ENCODE results near the gene USP6. TPM values are rescaled to one million over a fixed set of nuclear protein-coding genes. Genes with fewer than 3 reads are reported as not detected.

Gene USP6
- total and polyA plus RNA-seq, 2 of the 13 experiments (the other 11 are each of a cell fraction or from before 2014, with no cell fraction given), result 0.04 TPM; not detected in 1

DNA sequence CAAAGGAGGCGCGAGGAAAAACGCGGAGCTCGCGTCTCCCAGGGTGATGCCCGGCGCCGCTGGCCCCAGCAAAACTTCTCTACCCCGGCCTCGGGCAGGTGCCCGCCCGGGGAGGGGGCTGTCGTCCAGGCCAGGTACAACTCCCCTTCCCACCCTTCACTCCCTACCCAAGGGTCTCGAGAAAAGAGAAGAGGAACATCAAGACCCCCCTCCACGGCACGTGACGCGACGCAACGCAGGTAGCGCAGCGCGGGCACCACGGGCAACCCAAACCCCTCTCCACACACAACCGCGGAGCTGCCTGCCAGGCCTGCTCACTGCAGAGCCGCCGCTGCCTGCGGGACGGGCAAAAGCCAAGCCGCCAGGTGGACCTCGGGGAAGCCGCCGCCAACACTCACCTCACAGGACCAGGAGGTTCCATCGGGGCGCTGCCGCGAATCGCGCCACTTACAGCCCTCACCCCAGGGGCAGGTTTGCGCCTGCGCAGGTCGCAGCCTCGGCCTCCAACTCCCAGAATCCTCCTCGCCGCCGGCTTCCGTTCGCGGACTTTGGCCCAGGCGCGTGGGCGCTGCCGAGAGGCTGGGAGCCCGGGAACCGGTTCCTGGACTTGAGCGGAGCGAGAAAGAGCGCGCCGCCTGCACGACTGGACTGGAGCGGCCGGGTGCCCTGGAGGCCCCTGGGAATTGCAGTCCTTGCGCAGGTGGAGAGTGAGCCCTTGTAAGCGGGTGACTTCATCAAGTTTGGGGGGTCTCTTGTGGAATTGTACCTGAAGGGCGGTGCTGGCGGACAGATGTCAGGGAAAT lies 4.2 kb upstream of the USP6 start, which contains the start of gene ZNF232 (continued):
- TF ChIP-seq ZNF256 (CRISPR knock-in tag; conservative IDR thresholded peaks at IDR 0.05), result no peak; the same call in 1 of the 2 replicates
- TF ChIP-seq, protein P1, sequence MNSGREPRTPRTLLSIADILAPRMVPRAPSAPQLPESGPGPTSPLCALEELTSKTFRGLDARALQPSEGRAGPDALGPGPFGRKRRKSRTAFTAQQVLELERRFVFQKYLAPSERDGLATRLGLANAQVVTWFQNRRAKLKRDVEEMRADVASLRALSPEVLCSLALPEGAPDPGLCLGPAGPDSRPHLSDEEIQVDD (CRISPR knock-in tag; IDR thresholded peaks at IDR 0.05; ENCODE audit: borderline replicate concordance), result no peak
- peak; percentile 39; the same call in 1 of the 2 replicates for TF ChIP-seq ZNF629 (CRISPR knock-in tag; conservative IDR thresholded peaks at IDR 0.05)
- no peak for TF ChIP-seq ZNF841 (CRISPR knock-in tag; IDR thresholded peaks at IDR 0.05; ENCODE audit: borderline replicate concordance)
- TF ChIP-seq ZMYM3 (CRISPR knock-in tag; IDR thresholded peaks at IDR 0.05), result no peak; the same call in 1 of the 2 replicates
- TF ChIP-seq ZNF674 (CRISPR knock-in tag; IDR thresholded peaks at IDR 0.05; ENCODE audit: low read depth), result no peak
- peak; percentile 91 for TF ChIP-seq ZNF552 (CRISPR knock-in tag; IDR thresholded peaks at IDR 0.05; ENCODE audit: borderline replicate concordance)
- TF ChIP-seq, protein P2, sequence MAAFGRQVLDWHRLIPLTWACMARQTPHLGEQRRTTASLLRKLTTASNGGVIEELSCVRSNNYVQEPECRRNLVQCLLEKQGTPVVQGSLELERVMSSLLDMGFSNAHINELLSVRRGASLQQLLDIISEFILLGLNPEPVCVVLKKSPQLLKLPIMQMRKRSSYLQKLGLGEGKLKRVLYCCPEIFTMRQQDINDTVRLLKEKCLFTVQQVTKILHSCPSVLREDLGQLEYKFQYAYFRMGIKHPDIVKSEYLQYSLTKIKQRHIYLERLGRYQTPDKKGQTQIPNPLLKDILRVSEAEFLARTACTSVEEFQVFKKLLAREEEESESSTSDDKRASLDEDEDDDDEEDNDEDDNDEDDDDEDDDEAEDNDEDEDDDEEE (CRISPR knock-in tag; IDR thresholded peaks at IDR 0.05), result no peak
- no peak for TF ChIP-seq ZC3H13 (CRISPR knock-in tag; IDR thresholded peaks at IDR 0.05)
- TF ChIP-seq, protein P3, sequence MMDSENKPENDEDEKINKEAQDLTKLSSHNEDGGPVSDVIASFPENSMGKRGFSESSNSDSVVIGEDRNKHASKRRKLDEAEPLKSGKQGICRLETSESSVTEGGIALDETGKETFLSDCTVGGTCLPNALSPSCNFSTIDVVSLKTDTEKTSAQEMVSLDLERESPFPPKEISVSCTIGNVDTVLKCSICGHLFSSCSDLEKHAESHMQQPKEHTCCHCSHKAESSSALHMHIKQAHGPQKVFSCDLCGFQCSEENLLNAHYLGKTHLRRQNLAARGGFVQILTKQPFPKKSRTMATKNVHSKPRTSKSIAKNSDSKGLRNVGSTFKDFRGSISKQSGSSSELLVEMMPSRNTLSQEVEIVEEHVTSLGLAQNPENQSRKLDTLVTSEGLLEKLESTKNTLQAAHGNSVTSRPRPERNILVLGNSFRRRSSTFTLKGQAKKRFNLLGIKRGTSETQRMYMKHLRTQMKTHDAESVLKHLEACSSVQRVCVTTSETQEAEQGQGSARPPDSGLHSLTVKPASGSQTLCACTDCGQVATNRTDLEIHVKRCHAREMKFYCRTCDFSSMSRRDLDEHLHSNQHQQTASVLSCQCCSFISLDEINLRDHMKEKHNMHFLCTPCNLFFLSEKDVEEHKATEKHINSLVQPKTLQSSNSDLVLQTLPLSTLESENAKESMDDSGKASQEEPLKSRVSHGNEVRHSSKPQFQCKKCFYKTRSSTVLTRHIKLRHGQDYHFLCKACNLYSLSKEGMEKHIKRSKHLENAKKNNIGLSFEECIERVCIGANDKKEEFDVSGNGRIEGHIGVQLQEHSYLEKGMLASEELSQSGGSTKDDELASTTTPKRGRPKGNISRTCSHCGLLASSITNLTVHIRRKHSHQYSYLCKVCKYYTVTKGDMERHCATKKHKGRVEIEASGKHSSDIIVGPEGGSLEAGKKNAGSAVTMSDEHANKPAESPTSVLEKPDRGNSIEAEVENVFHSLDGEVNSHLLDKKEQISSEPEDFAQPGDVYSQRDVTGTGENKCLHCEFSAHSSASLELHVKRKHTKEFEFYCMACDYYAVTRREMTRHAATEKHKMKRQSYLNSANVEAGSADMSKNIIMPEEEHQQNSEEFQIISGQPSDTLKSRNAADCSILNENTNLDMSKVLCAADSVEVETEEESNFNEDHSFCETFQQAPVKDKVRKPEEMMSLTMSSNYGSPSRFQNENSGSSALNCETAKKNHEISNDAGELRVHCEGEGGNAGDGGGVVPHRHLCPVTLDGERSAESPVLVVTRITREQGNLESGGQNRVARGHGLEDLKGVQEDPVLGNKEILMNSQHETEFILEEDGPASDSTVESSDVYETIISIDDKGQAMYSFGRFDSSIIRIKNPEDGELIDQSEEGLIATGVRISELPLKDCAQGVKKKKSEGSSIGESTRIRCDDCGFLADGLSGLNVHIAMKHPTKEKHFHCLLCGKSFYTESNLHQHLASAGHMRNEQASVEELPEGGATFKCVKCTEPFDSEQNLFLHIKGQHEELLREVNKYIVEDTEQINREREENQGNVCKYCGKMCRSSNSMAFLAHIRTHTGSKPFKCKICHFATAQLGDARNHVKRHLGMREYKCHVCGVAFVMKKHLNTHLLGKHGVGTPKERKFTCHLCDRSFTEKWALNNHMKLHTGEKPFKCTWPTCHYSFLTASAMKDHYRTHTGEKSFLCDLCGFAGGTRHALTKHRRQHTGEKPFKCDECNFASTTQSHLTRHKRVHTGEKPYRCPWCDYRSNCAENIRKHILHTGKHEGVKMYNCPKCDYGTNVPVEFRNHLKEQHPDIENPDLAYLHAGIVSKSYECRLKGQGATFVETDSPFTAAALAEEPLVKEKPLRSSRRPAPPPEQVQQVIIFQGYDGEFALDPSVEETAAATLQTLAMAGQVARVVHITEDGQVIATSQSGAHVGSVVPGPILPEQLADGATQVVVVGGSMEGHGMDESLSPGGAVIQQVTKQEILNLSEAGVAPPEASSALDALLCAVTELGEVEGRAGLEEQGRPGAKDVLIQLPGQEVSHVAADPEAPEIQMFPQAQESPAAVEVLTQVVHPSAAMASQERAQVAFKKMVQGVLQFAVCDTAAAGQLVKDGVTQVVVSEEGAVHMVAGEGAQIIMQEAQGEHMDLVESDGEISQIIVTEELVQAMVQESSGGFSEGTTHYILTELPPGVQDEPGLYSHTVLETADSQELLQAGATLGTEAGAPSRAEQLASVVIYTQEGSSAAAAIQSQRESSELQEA (CRISPR knock-in tag; IDR thresholded peaks at IDR 0.05; ENCODE audit: not compliant biosample characterization), result peak; percentile 82
- TF ChIP-seq ZKSCAN1 (IDR thresholded peaks at IDR 0.05; ENCODE audit: low read length), result no peak
- TF ChIP-seq KLF13 (CRISPR knock-in tag; IDR thresholded peaks at IDR 0.05), result no peak
- TF ChIP-seq SOX13 (IDR thresholded peaks at IDR 0.05), result no peak
- TF ChIP-seq SOX13 (CRISPR knock-in tag; conservative IDR thresholded peaks at IDR 0.05 in 1 of 2, IDR thresholded peaks at IDR 0.05 in 1 of 2), result peak in 1 of 2 experiments; percentile 44; a peak in 2 of 4 replicates
- no peak for TF ChIP-seq PRPF4 (IDR thresholded peaks at IDR 0.05; ENCODE audit: low read depth, low read length, poor library complexity, severe bottlenecking)
- peak; percentile 9; the same call in 1 of the 2 replicates for TF ChIP-seq GFI1 (CRISPR knock-in tag; IDR thresholded peaks at IDR 0.05; ENCODE audit: borderline replicate concordance)
- no peak for TF ChIP-seq ATRX (CRISPR knock-in tag; IDR thresholded peaks at IDR 0.05; ENCODE audit: borderline replicate concordance)
- no peak for TF ChIP-seq HMGA1 (CRISPR knock-in tag; conservative IDR thresholded peaks at IDR 0.05)

Measured in HepG2 (cell line).